DMS 273 (cell line): ENCODE data around the gene WFDC11.

Source experiments
- DNase-seq: peaks from one replicate; lab custom pipeline; 2025; ENCODE audit not compliant: unreplicated experiment; lab: John Stamatoyannopoulos, UW

WFDC11 gene

DNA sequence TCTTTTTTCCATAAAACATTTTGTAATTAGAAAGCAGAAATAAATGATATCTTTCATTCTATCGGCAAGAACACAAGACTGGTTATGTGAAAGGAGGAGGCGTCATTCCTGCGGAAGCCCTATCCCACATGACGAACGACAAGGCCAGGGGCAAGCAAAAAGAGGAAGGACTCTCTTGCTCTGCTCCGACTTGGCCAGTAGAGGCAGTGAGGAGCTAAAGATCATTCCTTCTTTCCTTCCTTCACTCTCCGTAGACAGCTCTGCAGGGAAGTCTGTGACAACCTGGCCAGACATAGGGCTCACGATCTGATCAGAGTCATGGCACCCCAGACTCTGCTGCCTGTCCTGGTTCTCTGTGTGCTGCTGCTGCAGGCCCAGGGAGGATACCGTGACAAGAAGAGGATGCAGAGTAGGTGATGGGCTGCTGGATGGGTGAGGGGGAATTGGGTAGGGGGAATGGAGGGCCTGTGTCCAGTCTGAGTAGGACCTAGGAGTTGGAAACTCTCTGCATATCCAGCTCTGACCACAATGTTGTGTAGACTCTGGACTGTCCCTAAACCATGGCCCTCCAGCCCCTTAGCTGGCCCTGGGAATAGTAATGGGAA lies 40.4 kb downstream of the WFDC11 start, which contains the start of gene WFDC10A:
TSS of gene WFDC10A (plus strand) at position 244 of the 605 bp plus-strand sequence. CDS start at position 319, 75 bp downstream.
- DNase-seq = peak; percentile 69

DNA sequence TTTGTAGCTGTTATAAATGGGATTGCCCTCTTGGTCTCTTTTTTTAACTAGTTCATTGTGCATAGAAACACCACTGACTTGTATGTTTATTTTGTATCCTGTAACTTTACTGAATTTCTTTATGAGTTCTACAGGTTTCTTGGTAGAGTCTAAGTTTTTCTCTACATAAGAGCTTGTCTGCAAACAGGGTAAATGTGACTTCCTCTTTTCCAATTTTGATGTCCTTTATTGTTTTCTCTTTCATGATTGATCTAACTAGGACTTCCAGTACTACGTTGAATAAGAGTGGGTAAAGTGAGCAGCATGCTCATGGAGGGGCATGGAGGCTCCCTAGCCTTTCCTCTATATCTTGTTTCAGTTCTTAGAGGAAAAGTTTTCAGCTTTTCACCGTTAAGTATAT lies 43.5 kb downstream of the WFDC11 start:
- no peak for DNase-seq

DNA sequence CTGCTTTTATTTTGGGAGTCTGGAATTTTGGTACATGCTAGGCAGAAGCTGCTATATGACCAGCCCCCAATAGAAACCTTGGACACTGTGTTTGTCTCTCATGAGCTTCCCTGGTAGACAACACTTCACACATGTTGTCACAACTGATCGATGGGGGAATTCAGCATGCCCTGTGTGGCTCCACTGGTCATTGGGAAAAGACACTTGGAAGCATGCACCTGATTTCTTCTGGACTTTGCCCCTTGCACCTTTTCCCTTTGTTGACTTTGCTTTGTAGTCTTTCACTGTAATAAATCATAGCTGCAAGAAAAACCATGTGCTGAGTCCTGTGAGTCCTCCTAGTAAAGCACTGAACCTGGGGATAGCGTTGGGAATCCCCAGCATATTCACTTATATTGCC lies 48.4 kb downstream of the WFDC11 start:
- DNase-seq = no peak

DNA sequence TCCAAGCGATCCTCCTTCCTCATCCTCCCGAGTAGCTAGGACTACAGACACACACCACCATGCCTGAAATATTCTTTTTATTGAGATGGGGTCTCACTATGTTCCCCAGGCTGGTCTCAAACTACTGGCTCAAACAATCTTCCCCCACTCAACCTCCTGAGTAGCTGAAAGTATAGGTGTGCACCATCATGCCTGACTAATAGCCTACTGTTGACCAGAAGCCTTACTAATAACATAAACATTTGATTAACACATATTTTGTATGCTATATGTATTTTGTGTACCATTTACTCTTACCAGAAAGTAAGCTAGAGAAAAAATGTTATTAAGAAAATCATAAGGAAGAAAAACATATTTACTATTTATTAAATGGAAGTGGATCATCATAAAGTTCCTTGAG lies 52.4 kb downstream of the WFDC11 start:
- DNase-seq = no peak

DNA sequence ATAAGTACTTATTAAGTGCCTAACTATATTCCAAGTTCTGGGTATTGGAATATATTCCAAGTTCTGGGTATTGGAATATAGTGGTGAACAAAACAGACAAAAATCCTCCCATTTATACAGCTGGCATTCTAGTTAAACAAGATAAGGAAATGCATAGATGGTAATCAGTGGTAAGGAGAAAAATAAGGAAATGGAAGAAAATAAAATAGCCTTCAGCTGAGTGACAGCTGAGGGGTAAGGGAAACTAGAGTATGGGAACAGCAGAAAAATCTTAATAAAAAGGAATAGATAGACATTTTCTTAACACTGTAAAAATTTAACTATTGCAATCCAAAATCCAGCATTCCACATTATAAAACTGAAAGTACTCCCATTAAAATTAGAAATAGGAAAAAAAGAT lies 57.7 kb downstream of the WFDC11 start:
- no peak for DNase-seq

DNA sequence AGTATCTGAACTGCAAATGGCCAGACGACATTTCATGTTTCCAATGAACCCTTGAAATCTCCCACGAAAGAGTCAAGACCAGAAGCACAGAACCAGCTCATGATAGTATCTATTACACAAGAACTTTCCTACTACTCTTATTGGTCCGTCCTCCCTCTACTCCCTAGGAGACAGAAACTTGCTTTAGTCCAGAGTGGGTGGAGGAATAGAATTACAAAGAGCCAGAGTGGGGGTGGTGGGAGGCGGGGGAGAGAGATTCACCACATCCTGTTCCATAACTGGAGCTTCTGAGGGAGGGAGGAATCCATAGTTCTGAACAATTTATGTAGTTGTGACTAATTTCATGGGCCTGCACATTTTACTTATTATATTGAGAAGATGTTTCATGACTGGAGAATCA lies 59.0 kb downstream of the WFDC11 start:
- DNase-seq = no peak

DNA sequence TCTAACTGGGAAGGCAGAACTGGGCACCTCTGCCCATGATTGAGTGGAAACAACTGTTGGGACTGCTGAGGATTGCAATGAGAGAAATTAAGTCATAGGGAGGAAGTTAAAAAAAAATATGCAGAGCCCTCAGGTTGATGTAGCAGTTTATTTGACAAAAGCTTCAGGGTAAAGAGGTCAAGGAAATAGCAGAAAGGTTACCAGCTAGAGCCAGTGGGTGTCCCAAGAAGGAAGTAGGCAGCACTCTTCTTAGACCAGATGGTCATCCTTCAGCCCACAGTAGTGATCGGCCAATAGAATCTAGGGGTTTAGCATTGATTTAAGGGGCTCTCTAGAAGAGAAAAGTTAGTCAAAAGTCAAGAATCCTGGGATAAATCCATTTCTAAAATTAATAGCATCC lies 62.2 kb downstream of the WFDC11 start:
- DNase-seq = no peak
